HL-60/S4 (cell line): Measurements from ENCODE around the gene NUDT19.
"Not testable (repeated sequence)": the region's sequence is repeated elsewhere in the genome, so short reads cannot be mapped to it uniquely, and the experiment has no call there.

ENCODE experiments used
- in situ Hi-C: fragments of 300-500 bp; cut with MboI; formaldehyde crosslinking; loops from 2 replicates; pipeline ENCODE4 v1.14.3; 2022; ENCODE audit warnings: low sequenced_read_pairs

Gene NUDT19

GRCh38 chr19:32674931-32675719 lies 16.5 kb upstream of the NUDT19 start, which contains the start of gene ANKRD27:
Gene ANKRD27 (minus strand): TSS chr19:32675180. CDS start chr19:32659015, 16,165 bp downstream.
- in situ Hi-C loops = no loop called here

GRCh38 chr19:32675720-32676185 lies 15.9 kb upstream of the NUDT19 start, which contains the start of gene RGS9BP:
Gene RGS9BP (plus strand): TSS chr19:32675848. CDS start chr19:32676264, 416 bp downstream.
- in situ Hi-C loops = no loop called here

- in situ Hi-C loops = no loop called here
These were observed 15.3 kb upstream of the NUDT19 start for GRCh38 chr19:32676186-32676894.

GRCh38 chr19:32676895-32677359 lies 14.7 kb upstream of the NUDT19 start:
- in situ Hi-C loops = no loop called here

GRCh38 chr19:32677657-32678056 lies 14.0 kb upstream of the NUDT19 start:
- in situ Hi-C loops = no loop called here

GRCh38 chr19:32680986-32681385 lies 10.6 kb upstream of the NUDT19 start:
- in situ Hi-C loops = no loop called here

- in situ Hi-C loops = no loop called here
These were observed 9.3 kb upstream of the NUDT19 start for GRCh38 chr19:32682317-32682716.

- in situ Hi-C loops = no loop called here
These were observed 4.7 kb upstream of the NUDT19 start for GRCh38 chr19:32686847-32687475.

GRCh38 chr19:32687681-32688080 lies 3.9 kb upstream of the NUDT19 start:
- in situ Hi-C loops = no loop called here

GRCh38 chr19:32688311-32688710 lies 3.3 kb upstream of the NUDT19 start:
- in situ Hi-C loops = no loop called here

GRCh38 chr19:32691952-32692726 lies 518 bp downstream of the NUDT19 start:
- in situ Hi-C loops = no loop called here

GRCh38 chr19:32692727-32693061 lies 1.1 kb downstream of the NUDT19 start:
- in situ Hi-C loops = no loop called here

GRCh38 chr19:32693151-32694108 lies 1.8 kb downstream of the NUDT19 start:
- in situ Hi-C loops = not testable (repeated sequence)

- in situ Hi-C loops = not testable (repeated sequence)
These were observed 2.7 kb downstream of the NUDT19 start for GRCh38 chr19:32694316-32694715.

- in situ Hi-C loops = not testable (repeated sequence)
These were observed 3.2 kb downstream of the NUDT19 start for GRCh38 chr19:32694851-32695250.

- in situ Hi-C loops = not testable (repeated sequence)
These were observed 3.9 kb downstream of the NUDT19 start for GRCh38 chr19:32695506-32695905.

- in situ Hi-C loops = not testable (repeated sequence)
These were observed 5.2 kb downstream of the NUDT19 start for GRCh38 chr19:32696771-32697170.

- in situ Hi-C loops = not testable (repeated sequence)
These were observed 8.5 kb downstream of the NUDT19 start for GRCh38 chr19:32700129-32700528.

- in situ Hi-C loops = no loop called here
These were observed 10.4 kb downstream of the NUDT19 start for GRCh38 chr19:32702010-32702409.
